SIG-M5 (cell line): ENCODE results near the gene TSPAN7.

Experiments
- DNase-seq: peaks from one replicate; lab custom pipeline; 2025; lab: John Stamatoyannopoulos, UW

Gene TSPAN7

DNA sequence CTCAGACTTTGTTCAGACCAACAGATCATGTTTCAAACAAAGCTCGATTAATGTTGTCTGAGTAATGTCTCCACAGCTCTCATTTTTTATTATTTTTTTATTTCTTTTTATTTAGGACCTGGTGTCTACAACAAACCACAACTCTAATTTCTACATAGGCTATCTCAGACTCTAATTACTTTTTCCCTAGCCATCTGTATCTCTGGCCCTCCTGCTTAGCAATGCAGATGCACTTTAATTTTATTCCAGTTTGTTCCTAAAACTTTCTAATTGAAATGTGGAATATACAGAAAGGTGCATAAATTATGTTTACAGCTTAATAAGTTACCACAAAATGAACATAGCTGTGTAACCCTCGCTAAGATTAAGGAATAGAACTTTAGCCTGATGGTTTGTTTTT, 120.8 kb downstream of the TSPAN7 start:
- DNase-seq: no peak

DNA sequence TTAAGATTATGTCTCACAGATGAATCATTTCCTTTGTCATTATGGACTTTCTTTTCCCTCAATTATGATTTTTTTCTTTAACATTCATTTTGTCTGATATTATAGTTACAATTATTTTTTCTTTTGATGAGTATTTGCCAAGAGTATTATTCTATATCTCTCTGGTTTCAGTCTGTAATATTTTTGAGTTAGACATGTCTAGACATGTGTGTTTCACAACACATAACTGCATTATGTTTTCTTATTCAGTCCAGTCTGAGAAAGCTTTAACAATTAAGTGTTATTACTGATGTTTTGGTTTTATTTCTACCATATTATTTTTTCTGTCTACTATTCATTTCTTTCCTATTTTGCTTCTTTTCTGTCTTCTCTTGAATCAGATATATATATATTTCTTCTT, 131.6 kb downstream of the TSPAN7 start:
- no peak for DNase-seq

DNA sequence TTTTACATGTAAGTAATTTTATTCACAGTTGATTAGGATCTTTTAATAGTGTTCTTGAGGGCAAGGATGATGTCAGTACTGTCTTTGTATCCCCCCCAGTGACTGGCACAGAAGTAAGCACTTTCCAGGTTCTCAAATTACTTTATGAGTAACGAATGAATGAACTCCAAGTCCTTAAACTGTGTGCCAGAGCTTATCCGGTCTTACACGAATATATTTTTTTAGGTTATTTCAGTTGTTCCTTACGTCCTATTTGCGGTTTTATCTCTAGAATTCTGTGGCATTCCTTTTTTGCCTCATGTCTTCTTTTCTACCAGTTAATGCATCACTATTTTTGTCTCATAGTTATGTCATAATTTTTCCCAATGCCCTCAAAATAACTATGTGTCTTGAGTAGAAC, 133.1 kb downstream of the TSPAN7 start:
- DNase-seq: no peak

DNA sequence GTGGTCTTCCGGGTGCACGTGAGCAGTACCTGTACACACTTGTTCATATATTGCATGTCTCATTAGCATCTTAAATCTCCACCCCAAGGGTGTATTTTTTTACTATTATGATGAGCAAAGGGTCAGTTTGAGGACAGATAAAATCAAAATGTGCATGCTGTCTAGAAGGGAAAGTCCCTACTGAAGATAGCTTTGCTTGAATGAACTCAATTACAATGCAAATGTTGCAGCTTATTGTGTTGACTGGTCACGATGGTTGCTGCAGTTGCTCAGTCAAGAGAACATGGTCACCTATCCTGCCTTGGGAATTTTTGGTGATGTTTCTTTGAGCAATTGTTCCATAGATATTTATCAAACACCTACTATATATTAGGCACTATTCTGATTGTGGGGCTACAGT, 136.1 kb downstream of the TSPAN7 start:
- DNase-seq: no peak

DNA sequence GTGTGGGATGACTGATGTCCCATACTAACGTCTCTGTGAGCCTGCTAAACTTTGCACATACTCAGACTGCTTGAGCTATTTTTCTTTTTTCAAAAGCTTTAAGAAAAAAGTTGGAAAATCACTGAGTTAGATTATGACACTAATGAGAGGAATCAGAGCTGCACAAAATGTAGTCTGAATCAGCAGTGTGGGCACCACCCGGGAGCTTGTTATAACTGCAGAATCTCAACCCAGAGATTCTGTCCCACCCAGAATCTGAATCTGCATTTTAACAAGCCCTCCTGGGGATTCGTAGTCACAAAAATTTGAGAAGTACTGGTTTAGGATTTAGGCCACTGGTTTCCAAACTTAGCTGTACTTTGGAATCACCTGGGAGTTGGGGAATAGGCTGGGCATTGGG, 137.8 kb downstream of the TSPAN7 start:
- DNase-seq: no peak

DNA sequence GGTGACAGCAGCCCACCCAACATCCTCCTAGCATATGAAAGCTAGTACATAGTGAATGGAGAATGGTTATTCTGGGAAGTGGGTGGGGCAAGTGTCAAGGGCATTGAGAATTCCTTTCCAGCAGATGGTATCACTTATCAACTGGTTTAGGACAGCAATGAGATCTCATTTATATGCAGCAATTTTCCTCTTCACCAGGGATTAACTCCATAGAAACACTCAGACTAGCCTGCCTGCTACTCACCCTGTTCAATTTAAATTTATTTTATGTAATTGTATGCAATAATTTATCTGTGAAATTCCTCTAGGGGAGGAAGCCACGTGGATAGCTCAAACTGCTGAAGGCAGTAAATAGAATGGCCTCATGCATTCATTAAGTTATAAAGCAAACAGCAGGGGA, 138.4 kb downstream of the TSPAN7 start:
- DNase-seq: no peak

DNA sequence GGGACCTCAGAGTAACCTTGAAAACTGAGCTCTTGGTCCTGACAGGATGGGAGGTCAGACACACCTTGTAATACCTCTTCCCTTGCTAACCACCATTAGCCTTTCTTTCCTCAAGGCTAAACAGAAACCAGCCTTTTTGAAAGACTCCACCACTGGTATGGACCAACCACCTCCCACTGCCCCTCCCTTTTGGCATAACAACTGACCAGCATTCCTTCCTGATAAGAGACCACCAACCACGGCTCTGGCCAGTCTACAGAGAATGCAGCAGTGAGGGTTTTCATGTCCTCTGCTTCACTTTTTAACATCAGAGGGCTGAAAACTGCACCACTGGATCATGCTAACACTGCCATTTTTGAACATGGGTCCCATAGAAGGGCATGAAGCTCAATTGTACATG, 139.7 kb downstream of the TSPAN7 start:
- DNase-seq: no peak

DNA sequence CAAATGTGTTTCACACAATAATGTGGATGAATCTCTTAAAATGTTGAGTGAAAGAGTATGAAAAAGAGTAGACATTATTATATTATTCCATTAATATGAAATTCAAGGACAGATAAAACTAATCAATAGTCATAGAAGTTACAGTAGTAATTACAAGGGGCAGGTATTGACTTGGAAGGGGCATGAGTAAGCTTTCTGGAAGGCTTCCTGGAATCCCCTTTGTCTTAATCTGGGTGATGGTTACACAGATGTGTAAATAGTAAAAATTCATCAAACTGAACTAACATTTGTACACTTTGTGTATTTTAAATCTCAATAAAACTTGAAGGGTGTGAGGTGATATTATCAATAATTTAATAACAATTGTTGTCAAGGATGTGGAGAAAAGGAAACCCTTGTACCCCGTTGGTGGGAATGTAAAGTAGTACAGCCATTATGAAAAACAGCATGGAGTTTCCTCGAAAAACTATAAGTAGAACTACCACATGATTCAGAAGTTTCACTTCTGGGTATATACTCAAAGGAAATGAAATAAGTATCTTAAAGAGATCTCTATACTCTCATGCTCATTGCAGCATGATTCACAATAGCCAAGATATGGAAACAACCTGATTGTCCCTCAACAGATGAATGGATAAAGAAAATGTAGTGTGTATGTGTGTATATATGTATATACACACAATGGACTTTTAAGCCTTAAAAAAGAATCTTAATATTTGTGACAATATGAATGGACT, 143.0 kb downstream of the TSPAN7 start:
- DNase-seq: no peak

DNA sequence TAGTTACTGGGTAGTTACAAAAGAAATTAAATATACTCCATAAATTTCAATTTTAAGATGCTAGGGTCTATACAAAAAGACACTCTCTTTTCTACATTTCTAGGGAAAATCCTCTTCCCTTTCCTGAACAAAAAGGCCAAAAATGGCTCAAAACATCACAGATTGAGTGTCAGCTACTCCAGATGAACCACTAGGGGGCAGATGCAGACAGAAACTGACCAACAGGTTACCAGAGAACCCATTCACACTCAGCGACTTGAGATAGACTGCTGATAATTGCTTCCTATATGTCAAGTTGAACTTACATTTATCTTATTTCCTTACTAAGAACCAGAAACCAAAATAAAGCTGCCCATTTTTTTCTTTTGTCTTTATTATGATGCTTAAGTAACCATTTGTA, 156.5 kb downstream of the TSPAN7 start:
- no peak for DNase-seq

DNA sequence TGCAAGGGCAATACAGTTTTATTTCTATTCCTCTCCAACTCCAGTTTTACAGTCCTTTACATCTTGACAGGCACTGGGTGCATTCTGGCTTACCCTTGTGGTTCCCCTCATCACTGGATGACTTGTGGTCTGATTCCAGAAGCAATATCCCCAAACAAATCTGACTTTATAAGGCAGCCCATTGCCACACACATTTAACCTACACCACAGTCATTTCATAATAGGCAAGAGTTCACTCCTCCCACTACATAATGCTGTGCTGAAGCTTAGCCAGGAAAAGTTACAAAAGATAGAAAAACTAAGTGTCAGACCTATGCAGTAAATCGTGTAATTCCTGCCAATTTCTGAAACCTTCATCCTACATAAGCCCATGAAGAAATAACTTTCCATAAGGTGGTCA, 157.0 kb downstream of the TSPAN7 start:
- DNase-seq: no peak

DNA sequence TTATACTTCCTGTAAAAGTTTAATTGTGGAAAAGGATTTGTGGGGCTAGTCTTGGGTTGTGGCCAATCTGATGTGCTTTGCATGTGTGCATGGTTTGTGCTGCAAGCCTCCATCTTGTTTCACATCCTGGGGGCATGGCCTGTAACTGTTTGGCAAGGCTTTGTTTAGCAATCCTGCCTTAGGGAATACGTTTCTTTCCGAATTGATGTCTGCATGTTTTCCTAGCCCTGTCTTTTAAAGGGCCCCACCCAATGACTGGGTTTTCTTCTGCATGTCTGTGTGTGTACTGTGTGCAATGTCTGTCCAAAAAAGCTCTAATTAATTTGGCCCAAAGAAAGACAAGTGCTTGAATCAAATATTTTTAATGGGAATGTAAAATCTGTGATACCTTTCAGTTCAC, 165.3 kb downstream of the TSPAN7 start:
- DNase-seq: no peak

DNA sequence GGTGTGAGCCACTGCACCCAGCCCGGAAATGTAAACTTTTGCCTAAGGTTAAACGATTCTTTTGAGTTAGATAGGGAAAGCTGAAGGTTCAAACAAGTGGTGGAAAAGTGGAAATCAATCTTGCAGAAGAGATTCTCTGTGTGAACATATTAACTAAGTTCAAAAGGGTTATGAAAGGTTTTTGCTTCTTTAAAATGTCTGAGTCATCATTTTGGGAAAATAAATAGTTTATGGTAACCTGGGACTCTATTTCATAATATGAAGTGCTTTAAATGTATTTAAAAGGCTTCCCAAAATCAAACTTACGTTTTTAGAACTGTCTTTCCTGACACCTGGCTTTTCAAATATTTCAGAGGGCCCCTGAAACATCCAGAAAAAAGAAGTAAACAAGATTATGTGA, 166.3 kb downstream of the TSPAN7 start:
- no peak for DNase-seq

DNA sequence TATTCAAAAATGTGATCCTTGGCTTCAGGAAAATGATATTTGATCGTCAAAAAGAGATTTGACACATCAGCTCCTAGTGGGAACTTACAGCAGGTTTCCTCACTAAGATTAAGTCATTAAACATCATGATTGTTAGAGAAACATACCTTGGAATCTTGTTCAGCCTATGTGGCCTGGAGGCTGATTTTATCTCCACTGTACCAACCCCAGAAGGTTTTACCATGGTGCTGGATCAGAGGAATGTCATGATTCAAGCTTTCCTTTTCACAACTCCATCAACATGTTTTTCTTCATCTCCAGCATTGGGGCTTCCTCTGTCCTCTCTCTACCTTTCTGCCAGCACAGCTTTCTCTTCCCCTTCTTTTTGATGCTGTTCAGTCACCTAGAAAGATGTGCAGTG, 171.5 kb downstream of the TSPAN7 start:
- no peak for DNase-seq
